H1 (cell line): ENCODE results near the gene MBD5. TPM values are rescaled to one million over a fixed set of nuclear protein-coding genes. Genes with fewer than 3 reads are reported as not detected.

Experiments used
- CTCF ChIA-PET: fragments of 300-600 bp; sonication (Branson Sonifier 250); formaldehyde crosslinking; loops from one replicate; lab custom pipeline; 2021; ENCODE audit not compliant: partially characterized antibody; lab: Charles Lee
- POLR2A ChIA-PET: fragments of 300-600 bp; sonication (Branson Sonifier 250); formaldehyde crosslinking; loops from one replicate; lab custom pipeline; 2021; ENCODE audit warnings: inconsistent platforms; ENCODE audit not compliant: partially characterized antibody; lab: Charles Lee
- DNase-seq, 2 experiments: peaks; one replicate each; pipeline versions ENCODE4 v3.0.0 to v3.0.0-alpha.2; 2010 to 2022; ENCODE audit warnings: low spot score in 2 of 2, low read depth in 1 of 2, mixed read lengths in 1 of 2
- FAIRE-seq: peaks from 2 replicates; lab custom pipeline; 2011; peaks lifted over from hg19 to GRCh38; lab: Jason Lieb, UNC
- H2AFZ ChIP-seq: 2 replicates; pipeline ENCODE4 v1.8.1; 2012; ENCODE audit warnings: low read length, inconsistent platforms
- H2AK5ac ChIP-seq: 2 replicates; pipeline ENCODE4 v1.6.1; 2013; ENCODE audit warnings: low read depth, low read length
- H2BK120ac ChIP-seq: replicated peaks from 2 replicates; pipeline ENCODE3; 2013; ENCODE audit warnings: low read depth, low read length, inconsistent platforms
- H2BK12ac ChIP-seq: 2 replicates; pipeline ENCODE4 v1.6.1; 2013; ENCODE audit warnings: low read depth, low read length
- H2BK15ac ChIP-seq: 2 replicates; pipeline ENCODE4 v1.6.1; 2013; ENCODE audit warnings: low read length
- H2BK20ac ChIP-seq: 2 replicates; pipeline ENCODE4 v1.6.1; 2013; ENCODE audit warnings: low read length
- H2BK5ac ChIP-seq: 2 replicates; pipeline ENCODE4 v1.6.1; 2013; ENCODE audit warnings: low read depth, low read length
- H3K14ac ChIP-seq: 2 replicates; pipeline ENCODE4 v1.6.1; 2013; ENCODE audit warnings: inconsistent platforms; ENCODE audit not compliant: insufficient read length
- H3K18ac ChIP-seq: 2 replicates; pipeline ENCODE4 v1.6.1; 2013; ENCODE audit warnings: low read length; ENCODE audit errors: extremely low read depth
- H3K23ac ChIP-seq: 2 replicates; pipeline ENCODE4 v1.6.1; 2013; ENCODE audit warnings: inconsistent platforms; ENCODE audit not compliant: insufficient read length
- H3K23me2 ChIP-seq: 2 replicates; pipeline ENCODE4 v1.6.1; 2013; ENCODE audit warnings: low read depth, low read length
- H3K27ac ChIP-seq: 2 replicates; pipeline ENCODE4 v1.6.1; 2011; ENCODE audit warnings: low read depth, low read length, inconsistent platforms
- H3K27me3 ChIP-seq, 4 experiments: replicated peaks in 1 of 4; 1 replicate in 1 of 4; 2 replicates in 3 of 4; pipeline versions ENCODE4 v1.6.1 to v1.8.1; 2011 to 2013; ENCODE audit warnings: low read length in 3 of 4, mild to moderate bottlenecking in 3 of 4, inconsistent platforms in 2 of 4, mixed read lengths in 2 of 4, moderate library complexity in 1 of 4; ENCODE audit not compliant: control insufficient read depth in 3 of 4, insufficient read depth in 3 of 4; ENCODE audit errors: extremely low read depth in 1 of 4
- H3K36me3 ChIP-seq, 4 experiments: 2 replicates each; pipeline versions ENCODE4 v1.6.1 to v1.8.1; 2011 to 2013; ENCODE audit warnings: mild to moderate bottlenecking in 4 of 4, low read length in 3 of 4, moderate library complexity in 2 of 4, control low read depth in 1 of 4, inconsistent platforms in 1 of 4; ENCODE audit not compliant: insufficient read depth in 4 of 4, control insufficient read depth in 2 of 4
- H3K4ac ChIP-seq: replicated peaks from 2 replicates; pipeline ENCODE3; 2013; ENCODE audit warnings: low read length, low read depth, mixed read lengths, inconsistent platforms; ENCODE audit not compliant: insufficient read length
- H3K4me1 ChIP-seq, 4 experiments: replicated peaks in 1 of 4; 1 replicate in 1 of 4; 2 replicates in 3 of 4; pipeline versions ENCODE4 v1.6.1 to v1.8.1; 2011 to 2013; ENCODE audit warnings: low read length in 3 of 4, inconsistent platforms in 2 of 4, mixed read lengths in 1 of 4; ENCODE audit not compliant: insufficient read depth in 4 of 4, control insufficient read depth in 3 of 4
- H3K4me2 ChIP-seq, 2 experiments: 2 replicates each; pipeline versions ENCODE4 v1.6.1 to v1.8.1; 2011 to 2013; ENCODE audit warnings: low read depth in 2 of 2, low read length in 2 of 2, control low read depth in 1 of 2, inconsistent platforms in 1 of 2, mild to moderate bottlenecking in 1 of 2; ENCODE audit not compliant: insufficient read depth in 1 of 2
- H3K4me3 ChIP-seq, 4 experiments: fragments of 200-600, 300-600 bp in 1 of 4; sonication (generic), shearing (Covaris generic), sonication (Bioruptor Twin) in 1 of 4; 2 replicates each; pipeline versions ENCODE4 v1.5.1 to v1.8.1; 2011 to 2016; ENCODE audit warnings: low read length in 4 of 4, low read depth in 3 of 4, control low read depth in 2 of 4, inconsistent platforms in 2 of 4, mild to moderate bottlenecking in 2 of 4, mixed read lengths in 1 of 4, moderate library complexity in 1 of 4; ENCODE audit not compliant: insufficient read depth in 2 of 4; ENCODE audit errors: extremely low read depth in 1 of 4
- H3K56ac ChIP-seq: replicated peaks from 2 replicates; pipeline ENCODE3; 2013; ENCODE audit warnings: low read depth, mild to moderate bottlenecking, mixed read lengths, low read length, inconsistent platforms; ENCODE audit not compliant: insufficient read length
- H3K79me1 ChIP-seq: 2 replicates; pipeline ENCODE4 v1.6.1; 2013; ENCODE audit warnings: low read depth, low read length, control low read depth
- H3K79me2 ChIP-seq, 2 experiments: 2 replicates each; pipeline versions ENCODE4 v1.6.1 to v1.8.1; 2012 to 2013; ENCODE audit warnings: low read length in 2 of 2, mild to moderate bottlenecking in 2 of 2, inconsistent platforms in 1 of 2; ENCODE audit not compliant: insufficient read depth in 2 of 2, control insufficient read depth in 1 of 2
- H3K9ac ChIP-seq, 4 experiments: replicated peaks in 1 of 4; 1 replicate in 1 of 4; 2 replicates in 3 of 4; pipeline versions ENCODE4 v1.6.1 to v1.8.1; 2011 to 2013; ENCODE audit warnings: low read depth in 3 of 4, low read length in 3 of 4, control low read depth in 2 of 4, mild to moderate bottlenecking in 2 of 4, moderate library complexity in 2 of 4, inconsistent platforms in 1 of 4; ENCODE audit errors: extremely low read depth in 1 of 4
- H3K9me3 ChIP-seq, 2 experiments: 2 replicates each; pipeline versions ENCODE4 v1.6.1 to v1.8.1; 2012 to 2013; ENCODE audit warnings: mild to moderate bottlenecking in 2 of 2, moderate library complexity in 2 of 2, control low read depth in 1 of 2, inconsistent platforms in 1 of 2, low read depth in 1 of 2, low read length in 1 of 2, mixed read lengths in 1 of 2; ENCODE audit not compliant: insufficient read depth in 2 of 2
- H4K20me1 ChIP-seq, 2 experiments: replicated peaks in 1 of 2; 2 replicates each; pipeline versions ENCODE3 to v1.8.1; 2011 to 2013; ENCODE audit warnings: inconsistent platforms in 2 of 2, low read length in 2 of 2, mild to moderate bottlenecking in 1 of 2; ENCODE audit not compliant: insufficient read depth in 2 of 2, control insufficient read depth in 1 of 2
- H4K5ac ChIP-seq: 2 replicates; pipeline ENCODE4 v1.6.1; 2013; ENCODE audit warnings: low read length, low read depth, mixed read lengths, inconsistent platforms; ENCODE audit not compliant: insufficient read length
- H4K8ac ChIP-seq: 2 replicates; pipeline ENCODE4 v1.8.0; 2013; ENCODE audit warnings: mild to moderate bottlenecking, moderate library complexity, low read length, inconsistent platforms; ENCODE audit not compliant: insufficient read depth; ENCODE audit errors: extremely low read depth
- H4K91ac ChIP-seq: replicated peaks from 2 replicates; pipeline ENCODE3; 2013; ENCODE audit warnings: low read length, mixed read lengths, inconsistent platforms; ENCODE audit not compliant: insufficient read length
- ASH2L ChIP-seq: fragments of 200-600, 300-600 bp; sonication (generic); IDR thresholded peaks from one replicate; pipeline ENCODE4 v1.7.1; 2017; ENCODE audit warnings: low read length
- CEBPB ChIP-seq: IDR thresholded peaks from 2 replicates; pipeline ENCODE4 v1.6.1; 2012; ENCODE audit warnings: low read depth, low read length
- CTBP2 ChIP-seq: IDR thresholded peaks from 2 replicates; pipeline ENCODE4 v1.7.0; 2011; ENCODE audit warnings: borderline replicate concordance, mild to moderate bottlenecking, moderate library complexity, mixed read lengths, low read length; ENCODE audit not compliant: insufficient read depth, insufficient read length
- EGR1 ChIP-seq: IDR thresholded peaks from 2 replicates; pipeline ENCODE4 v1.6.1; 2011; ENCODE audit warnings: low read depth, low read length, borderline replicate concordance
- MAFK ChIP-seq: IDR thresholded peaks from 2 replicates; pipeline ENCODE4 v1.6.1; 2012; ENCODE audit warnings: low read depth, mild to moderate bottlenecking, improper control_type of control experiment, low read length
- POLR2A ChIP-seq, 2 experiments: IDR thresholded peaks; 1 replicate in 1 of 2; 2 replicates in 1 of 2; pipeline ENCODE4 v1.6.1; 2011; ENCODE audit warnings: low read depth in 2 of 2, low read length in 2 of 2, mild to moderate bottlenecking in 2 of 2; ENCODE audit errors: control extremely low read depth in 1 of 2
- POLR2AphosphoS5 ChIP-seq: IDR thresholded peaks from 2 replicates; pipeline ENCODE4 v1.6.1; 2011; ENCODE audit warnings: low read depth, low read length
- RXRA ChIP-seq: IDR thresholded peaks from 2 replicates; pipeline ENCODE4 v1.6.1; 2011; ENCODE audit warnings: low read depth, mild to moderate bottlenecking, low read length, moderate library complexity; ENCODE audit not compliant: insufficient read depth
- SUZ12 ChIP-seq: fragments of 200-600 bp; sonication (generic); IDR thresholded peaks from 2 replicates; pipeline ENCODE4 v1.6.1; 2012; ENCODE audit warnings: mild to moderate bottlenecking, inconsistent platforms, low read length, moderate library complexity, mixed read lengths
- YY1 ChIP-seq: IDR thresholded peaks from 2 replicates; pipeline ENCODE4 v1.6.1; 2011; ENCODE audit warnings: low read depth, mild to moderate bottlenecking, low read length
- WGBS, 2 experiments: shearing (Covaris generic) in 1 of 2; methylation state at CpG; one replicate each; pipeline versions ENCODE4 v1.1.6 to v1.1.7; 2013 to 2015; ENCODE audit warnings: low lambda C conversion rate in 2 of 2, mixed read lengths in 2 of 2, inconsistent platforms in 1 of 2, low coverage in 1 of 2, missing lambda C conversion rate in 1 of 2; ENCODE audit not compliant: insufficient replicate concordance in 2 of 2, insufficient coverage in 1 of 2, insufficient read length in 1 of 2; ENCODE audit errors: extremely low coverage in 1 of 2, missing lambda C conversion rate in 1 of 2; 5-methylcytosine and 5-hydroxymethylcytosine counted together
- polyA plus RNA-seq, 7 experiments: library from polyadenylated mRNA; depleted of rRNA in 3 of 7; stranded (reverse) in 5 of 7; unstranded in 2 of 7; fragments of >200 nt in 5 of 7; fragments of 200-250 nt in 2 of 7; gene quantifications; 1 replicate in 5 of 7; 2 replicates in 1 of 7; 4 replicates in 1 of 7; pipeline versions ENCODE4 v1.2.1 to v1.2.3, GENCODE V29; 2011 to 2013; ENCODE audit warnings: missing spikeins in 2 of 7, mixed read lengths in 2 of 7
- total RNA-seq: library from RNA; stranded (reverse); fragmentation: NEBNext Ultra II Directional; extraction: Animal tissue kit (Norgen Biotek cat#: 25700); gene quantifications from 2 replicates; pipeline ENCODE4 v1.2.1, GENCODE V29; 2021
- TF ChIP-seq, protein P1 (sequence below), 3 experiments: IDR thresholded peaks; 1 replicate in 2 of 3; 2 replicates in 1 of 3; pipeline versions ENCODE4 v1.5.1 to v1.6.1; 2011; ENCODE audit warnings: low read length in 3 of 3, mild to moderate bottlenecking in 3 of 3, inconsistent platforms in 2 of 3, low read depth in 1 of 3, moderate library complexity in 1 of 3; ENCODE audit not compliant: insufficient read depth in 1 of 3; ENCODE audit errors: control extremely low read depth in 1 of 3
- TF ChIP-seq, protein P2 (sequence below): IDR thresholded peaks from 2 replicates; pipeline ENCODE4 v1.6.1; 2012; ENCODE audit warnings: inconsistent platforms

The MBD5 gene
- total and polyA plus RNA-seq, 2 of the 8 experiments (the other 6 are each of a cell fraction or from before 2014, with no cell fraction given) = 9.7 to 29.4 TPM

- no peak overlapping the region for H3K14ac ChIP-seq
- no peak overlapping the region for H3K18ac ChIP-seq
- H2BK15ac ChIP-seq = no peak overlapping the region
- no peak overlapping the region for H4K8ac ChIP-seq
- H3K23ac ChIP-seq = no peak overlapping the region
- no peak overlapping the region for H2AK5ac ChIP-seq
- H4K5ac ChIP-seq = no peak overlapping the region
- ChIA-PET POLR2A (interaction anchor here (1.0 to 1.2 kb wide), 2 partner anchors 8 to 26 kb away, joined by 3 to 4 read pairs; no protein-coding TSS in a partner anchor), CTCF (interaction anchor here (0.5 to 3.2 kb wide), 69 partner anchors 8 to 1467 kb away, joined by 3 to 21 read pairs (median 3); partner anchors contain the start of genes MBD5 and ORC4)
- H2BK12ac ChIP-seq = no peak overlapping the region
- no peaks in the 10 kb centered on the region for H3K79me2 ChIP-seq
- no peak overlapping the region for H4K91ac ChIP-seq
- no peaks in the 10 kb centered on the region for H4K20me1 ChIP-seq
- H3K4me2 ChIP-seq = no peak overlapping the region
- no peak overlapping the region for H2BK20ac ChIP-seq
- FAIRE-seq (no peak), DNase-seq (no peak)
- H3K79me1 ChIP-seq = no peaks in the 10 kb centered on the region
- H3K56ac ChIP-seq = no peak overlapping the region
- no peaks in the 10 kb centered on the region for H3K23me2 ChIP-seq
- WGBS, 2 experiments = 84% methylated on average over 3 of the region's 3 CpGs; no CpG with 5 or more reads in 1 of the 2 experiments
- H3K9me3 ChIP-seq = no peaks in the 10 kb centered on the region
- H2AFZ ChIP-seq = peak overlapping the region; percentile 12; the same call in 1 of the 2 replicates
- no peaks in the 10 kb centered on the region for H3K36me3 ChIP-seq
- H2BK5ac ChIP-seq = no peak overlapping the region
- no peak overlapping the region for H3K4me3 ChIP-seq
- no peaks in the 10 kb centered on the region for H3K27me3 ChIP-seq
- peaks cover 0 to 2% (median 0%) of the 10 kb centered on the region in 4 experiments; a peak in 1 of 7 replicates for H3K4me1 ChIP-seq
- no peak overlapping the region for H3K27ac ChIP-seq
- no peak overlapping the region for H3K9ac ChIP-seq
- H2BK120ac ChIP-seq = no peak overlapping the region
- H3K4ac ChIP-seq = no peak overlapping the region
- TF ChIP-seq, protein P1, sequence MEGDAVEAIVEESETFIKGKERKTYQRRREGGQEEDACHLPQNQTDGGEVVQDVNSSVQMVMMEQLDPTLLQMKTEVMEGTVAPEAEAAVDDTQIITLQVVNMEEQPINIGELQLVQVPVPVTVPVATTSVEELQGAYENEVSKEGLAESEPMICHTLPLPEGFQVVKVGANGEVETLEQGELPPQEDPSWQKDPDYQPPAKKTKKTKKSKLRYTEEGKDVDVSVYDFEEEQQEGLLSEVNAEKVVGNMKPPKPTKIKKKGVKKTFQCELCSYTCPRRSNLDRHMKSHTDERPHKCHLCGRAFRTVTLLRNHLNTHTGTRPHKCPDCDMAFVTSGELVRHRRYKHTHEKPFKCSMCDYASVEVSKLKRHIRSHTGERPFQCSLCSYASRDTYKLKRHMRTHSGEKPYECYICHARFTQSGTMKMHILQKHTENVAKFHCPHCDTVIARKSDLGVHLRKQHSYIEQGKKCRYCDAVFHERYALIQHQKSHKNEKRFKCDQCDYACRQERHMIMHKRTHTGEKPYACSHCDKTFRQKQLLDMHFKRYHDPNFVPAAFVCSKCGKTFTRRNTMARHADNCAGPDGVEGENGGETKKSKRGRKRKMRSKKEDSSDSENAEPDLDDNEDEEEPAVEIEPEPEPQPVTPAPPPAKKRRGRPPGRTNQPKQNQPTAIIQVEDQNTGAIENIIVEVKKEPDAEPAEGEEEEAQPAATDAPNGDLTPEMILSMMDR (IDR thresholded peaks at IDR 0.05; ENCODE audit: control extremely low read depth in 1 of 3, insufficient read depth in 1 of 3, low read depth in 1 of 3, low read length in 3 of 3) = no peak
- TF ChIP-seq SUZ12 (no peak), MAFK (no peak), EGR1 (no peak), YY1 (no peak), CTBP2 (no peak), POLR2A (IDR thresholded peaks at IDR 0.05; ENCODE audit: control extremely low read depth in 1 of 2, low read depth in 2 of 2, low read length in 2 of 2) (no peak), RXRA (no peak), POLR2AphosphoS5 (no peak), CEBPB (no peak), ASH2L (no peak)
- TF ChIP-seq, protein P2, sequence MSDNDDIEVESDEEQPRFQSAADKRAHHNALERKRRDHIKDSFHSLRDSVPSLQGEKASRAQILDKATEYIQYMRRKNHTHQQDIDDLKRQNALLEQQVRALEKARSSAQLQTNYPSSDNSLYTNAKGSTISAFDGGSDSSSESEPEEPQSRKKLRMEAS = no peak
These were observed 488.0 kb downstream of the MBD5 start for GRCh38 chr2:148508878-148509287.
